HG02885 (cell line): ENCODE measurements around the gene FAM199X.
"Not testable (repeated sequence)": the region's sequence is repeated elsewhere in the genome, so short reads cannot be mapped to it uniquely, and the experiment has no call there.

Source experiments
- ATAC-seq: cut with Tn5 transposase; IDR thresholded peaks from one replicate; pipeline ENCODE4 v1.9.1; 2021; ENCODE audit warnings: mild to moderate bottlenecking; ENCODE audit not compliant: unreplicated experiment, poor library complexity

FAM199X gene

GRCh38 chrX:104187931-104188330 lies 21.7 kb downstream of the FAM199X start:
- no peak for ATAC-seq

GRCh38 chrX:104189837-104190236 lies 23.6 kb downstream of the FAM199X start:
- ATAC-seq: no peak

GRCh38 chrX:104193485-104193884 lies 27.2 kb downstream of the FAM199X start:
- ATAC-seq: no peak

GRCh38 chrX:104195013-104195412 lies 28.8 kb downstream of the FAM199X start:
- peak; percentile 38 for ATAC-seq

DNA sequence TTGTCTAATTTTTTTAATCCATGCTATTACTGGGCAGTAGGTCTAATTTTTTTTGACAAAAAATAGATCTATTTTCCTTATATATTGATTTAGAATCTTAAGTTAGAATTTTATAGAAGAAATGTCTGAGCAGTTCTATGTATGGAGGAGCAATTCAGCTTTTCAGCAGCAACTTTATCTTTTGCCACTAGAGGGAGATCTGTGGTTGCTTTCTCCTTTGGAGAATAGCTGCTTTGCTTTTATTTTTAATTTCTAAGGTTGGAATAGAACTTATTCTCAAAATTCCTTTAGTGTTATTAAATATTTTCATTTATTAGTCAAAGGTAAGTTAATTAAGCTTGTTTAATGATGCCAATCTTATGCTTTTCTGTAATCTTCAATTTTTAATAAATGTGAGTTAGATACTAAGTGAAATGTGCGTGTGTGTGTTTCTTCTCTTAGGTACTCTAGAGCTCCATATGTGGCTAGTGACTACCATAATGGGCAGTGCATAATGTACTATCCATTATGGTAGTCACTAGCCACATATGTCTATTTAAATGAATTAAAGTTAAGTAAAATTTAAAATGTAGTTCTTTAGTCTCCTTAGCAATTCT lies 29.3 kb downstream of the FAM199X start:
- peak; percentile 82 for ATAC-seq

- ATAC-seq: no peak
Measured at GRCh38 chrX:104205548-104205947, 39.3 kb downstream of the FAM199X start.

GRCh38 chrX:104211187-104211586 lies 44.9 kb downstream of the FAM199X start:
- no peak for ATAC-seq

- not testable (repeated sequence) for ATAC-seq
Measured at GRCh38 chrX:104230060-104230459, 63.8 kb downstream of the FAM199X start.
